COR-L47 (cell line): ENCODE data around the gene ABCA13.

Experiments
- DNase-seq: peaks from one replicate; lab custom pipeline; 2025; lab: John Stamatoyannopoulos, UW

The ABCA13 gene

GRCh38 chr7:48522692-48523091 lies 351.4 kb downstream of the ABCA13 start:
- DNase-seq = no peak

DNA sequence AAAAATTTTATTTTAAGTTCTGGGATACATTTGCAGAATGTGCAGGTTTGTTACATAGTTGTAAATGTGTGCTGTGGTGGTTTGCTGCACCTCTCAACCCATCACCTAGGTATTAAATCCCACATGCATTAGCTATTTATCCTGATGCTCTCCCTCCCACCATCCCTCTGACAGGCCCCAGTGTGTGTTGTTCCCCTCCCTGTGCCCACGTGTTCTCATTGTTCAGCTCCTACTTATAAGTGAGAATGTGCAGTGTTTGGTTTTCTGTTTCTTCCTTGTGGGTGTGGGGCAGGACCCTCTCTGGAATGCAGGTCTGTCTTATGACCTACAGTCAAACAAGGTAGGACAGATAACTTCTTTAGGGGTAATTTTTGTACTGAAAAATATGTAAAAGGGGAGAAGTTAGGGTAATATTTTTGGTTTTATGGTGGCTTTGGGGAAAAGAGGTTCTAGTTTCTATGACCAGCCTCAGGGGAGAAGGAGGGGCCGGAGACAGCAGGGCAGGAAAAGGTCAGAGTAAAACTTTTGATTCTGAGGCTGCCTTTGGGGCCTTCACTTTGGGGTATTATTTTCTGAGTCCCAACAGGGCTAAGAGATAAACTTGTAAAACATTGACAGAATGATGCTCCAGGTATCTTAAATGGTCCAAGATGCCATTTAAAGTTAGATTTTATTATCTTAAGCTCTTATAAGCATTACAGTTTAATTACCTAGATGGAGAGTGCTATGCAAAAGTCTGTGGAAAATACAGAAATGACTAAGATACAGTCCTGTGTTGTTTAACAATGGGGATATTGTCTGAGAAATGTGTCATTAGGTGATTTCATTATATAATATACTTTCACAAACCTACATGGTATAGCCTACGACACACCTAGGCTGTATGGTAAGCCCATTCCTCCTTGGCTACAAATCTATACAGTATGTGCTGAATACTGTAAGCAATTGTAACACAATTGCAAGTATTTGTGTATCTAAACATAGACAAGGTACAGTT lies 354.8 kb downstream of the ABCA13 start:
- DNase-seq = no peak

- no peak for DNase-seq
These were observed 357.4 kb downstream of the ABCA13 start for GRCh38 chr7:48528646-48529045.

DNA sequence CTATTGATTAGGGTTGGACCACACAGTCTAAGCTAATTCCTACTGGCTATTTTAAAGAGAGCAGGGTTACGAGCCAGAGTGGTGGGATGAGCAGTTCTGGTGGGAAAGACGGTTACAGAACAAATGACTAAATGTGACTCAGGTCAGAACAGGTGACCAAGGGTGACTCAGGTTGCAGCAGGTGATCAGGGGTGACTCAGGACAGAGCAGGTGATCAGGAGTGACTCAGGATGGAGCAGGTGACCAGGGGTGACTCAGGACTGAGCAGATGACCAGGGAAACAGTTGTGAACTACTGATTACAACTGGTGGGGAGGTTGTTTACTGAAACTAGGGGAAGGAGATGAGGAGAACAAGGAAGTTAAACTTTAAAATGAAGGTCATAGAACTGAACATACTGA lies 366.3 kb downstream of the ABCA13 start:
- no peak for DNase-seq

- no peak for DNase-seq
These were observed 369.5 kb downstream of the ABCA13 start for GRCh38 chr7:48540746-48541145.

DNA sequence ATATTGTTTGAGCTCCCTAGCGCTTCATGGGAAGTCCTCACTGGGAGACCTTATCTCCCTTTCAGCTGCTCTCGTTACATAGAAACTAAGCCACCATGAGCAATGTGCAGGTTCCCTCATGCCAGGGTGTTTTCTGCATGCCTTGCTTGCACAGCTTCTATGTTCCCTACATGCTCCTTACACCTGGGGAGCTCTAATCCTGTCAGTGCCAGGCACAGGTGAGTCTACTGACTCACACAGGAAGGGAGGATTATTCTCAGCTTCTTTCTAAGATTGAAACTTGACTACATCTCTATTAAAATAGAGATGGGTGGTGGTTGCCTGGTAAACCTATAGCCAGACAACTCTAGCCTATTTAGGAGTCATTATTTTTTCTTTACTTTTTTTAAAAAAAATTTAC lies 377.4 kb downstream of the ABCA13 start:
- DNase-seq = no peak

GRCh38 chr7:48551652-48552051 lies 380.4 kb downstream of the ABCA13 start:
- no peak for DNase-seq

DNA sequence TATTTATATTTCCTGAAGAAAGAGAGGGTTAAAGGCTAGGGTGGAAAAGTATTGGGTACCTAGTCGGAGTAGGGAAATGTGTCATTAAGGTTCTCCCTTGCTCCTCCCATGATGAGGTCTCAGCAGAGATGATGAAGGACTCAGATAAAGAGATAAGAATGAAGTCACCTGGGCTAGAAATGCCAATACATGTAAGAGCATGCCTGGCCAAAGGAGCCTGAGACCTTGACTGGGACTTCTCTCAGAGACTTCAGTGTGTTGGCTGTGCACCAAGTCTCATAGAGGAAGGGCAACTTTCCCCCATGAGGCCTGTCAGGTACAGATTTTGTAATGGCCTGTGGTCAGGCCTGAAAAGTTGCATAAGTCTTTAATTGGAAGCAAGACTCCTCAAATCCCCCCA lies 392.1 kb downstream of the ABCA13 start:
- no peak for DNase-seq

- no peak for DNase-seq
These were observed 404.3 kb downstream of the ABCA13 start for GRCh38 chr7:48575516-48575915.

DNA sequence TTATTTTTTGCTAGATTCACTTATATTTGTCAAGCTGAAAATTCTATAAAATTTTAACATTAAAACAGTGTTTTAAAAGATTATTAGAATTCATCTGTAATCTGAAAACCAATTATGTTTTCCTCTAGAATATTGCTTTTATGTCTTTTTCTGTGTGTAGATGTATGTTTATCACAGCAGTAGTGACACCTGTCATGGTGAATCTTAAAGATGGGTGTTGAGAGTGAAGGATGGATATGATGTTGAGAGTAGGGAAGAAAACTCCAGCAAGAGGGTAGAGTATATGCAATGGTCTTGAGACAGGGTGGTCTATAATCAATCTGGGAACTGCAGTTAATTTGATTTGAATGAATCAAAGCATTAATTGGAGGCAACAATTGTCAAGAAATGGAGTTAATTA lies 416.2 kb downstream of the ABCA13 start:
- no peak for DNase-seq

- DNase-seq = no peak
These were observed 423.1 kb downstream of the ABCA13 start for GRCh38 chr7:48594349-48594748.

- no peak for DNase-seq
These were observed 424.5 kb downstream of the ABCA13 start for GRCh38 chr7:48595756-48596155.

DNA sequence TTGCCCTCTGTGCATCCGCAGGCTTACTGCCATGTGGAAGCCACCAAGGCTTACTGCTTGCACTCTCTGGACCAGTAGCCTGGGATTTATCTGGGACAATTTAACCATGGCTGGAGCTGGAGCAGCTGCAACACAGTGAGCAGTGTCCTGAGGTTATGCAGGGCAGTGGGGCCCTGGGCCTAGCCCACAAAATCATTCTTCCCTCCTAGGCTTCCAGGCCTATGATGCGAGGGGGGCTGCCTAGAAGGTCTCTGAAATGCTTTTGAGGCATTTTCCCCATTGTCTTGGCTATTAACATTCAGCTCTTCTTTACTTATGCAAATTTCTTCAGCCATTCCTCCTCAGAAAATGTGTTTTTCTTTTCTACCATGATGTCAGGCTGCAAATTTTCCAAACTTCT lies 439.4 kb downstream of the ABCA13 start:
- no peak for DNase-seq

- DNase-seq = no peak
These were observed 440.7 kb downstream of the ABCA13 start for GRCh38 chr7:48611993-48612392.

DNA sequence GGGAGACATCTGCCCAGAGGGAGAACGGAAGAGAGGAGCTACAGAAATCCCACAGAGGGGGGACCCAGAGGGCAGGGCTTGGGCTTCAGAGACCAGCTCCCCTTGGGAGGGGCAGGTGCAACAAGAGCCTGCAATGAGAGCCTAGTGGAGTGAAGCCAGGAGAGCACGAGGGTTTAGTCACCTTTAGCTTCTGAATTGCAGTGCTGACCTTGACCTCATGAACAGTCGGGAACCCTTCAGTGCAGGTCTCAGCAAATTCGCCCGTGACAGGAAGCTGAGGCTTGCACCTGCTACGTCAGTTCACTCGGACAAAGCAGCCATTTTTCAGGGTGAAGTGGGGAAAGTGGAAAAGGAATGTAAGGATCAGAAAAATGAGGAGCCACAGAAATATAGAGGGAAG lies 446.2 kb downstream of the ABCA13 start:
- no peak for DNase-seq

DNA sequence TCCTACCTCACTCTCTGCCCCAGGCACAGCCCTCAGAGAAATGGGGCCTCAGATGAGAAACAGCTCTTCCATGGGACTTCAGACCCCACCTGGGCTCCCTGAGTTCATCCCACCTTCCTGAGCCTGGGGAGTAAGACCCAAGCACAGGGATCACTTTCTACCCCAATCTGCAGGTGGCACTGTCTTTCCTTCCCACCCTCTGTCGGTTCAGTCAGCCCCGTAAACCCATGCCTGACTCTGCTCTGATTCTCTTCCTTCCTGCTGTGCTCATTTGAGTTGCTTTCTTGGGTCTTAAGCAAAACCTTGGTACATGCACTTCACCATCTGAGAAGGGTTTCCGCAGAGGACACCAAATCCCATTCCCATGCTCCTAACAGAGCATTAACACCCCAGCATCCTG lies 446.7 kb downstream of the ABCA13 start:
- DNase-seq = no peak

DNA sequence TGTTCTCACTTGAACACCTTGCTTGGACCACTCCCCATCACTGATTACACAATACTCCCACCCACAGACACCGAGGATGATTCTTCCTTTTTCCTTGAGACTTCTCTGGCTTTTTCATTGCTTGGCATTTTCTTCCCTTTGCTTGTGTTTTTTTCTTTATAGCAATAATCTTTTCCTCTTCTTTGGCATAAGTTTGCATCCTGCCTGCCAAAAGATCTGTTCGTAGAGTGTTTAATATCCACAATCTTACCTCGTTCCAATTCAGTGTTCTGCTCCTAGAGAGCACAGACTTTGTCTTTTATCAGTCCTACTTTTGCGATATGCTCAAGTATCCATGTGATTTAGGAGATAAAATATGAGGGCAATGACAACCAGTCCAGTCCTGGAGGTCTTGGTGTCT lies 449.8 kb downstream of the ABCA13 start:
- DNase-seq = no peak

DNA sequence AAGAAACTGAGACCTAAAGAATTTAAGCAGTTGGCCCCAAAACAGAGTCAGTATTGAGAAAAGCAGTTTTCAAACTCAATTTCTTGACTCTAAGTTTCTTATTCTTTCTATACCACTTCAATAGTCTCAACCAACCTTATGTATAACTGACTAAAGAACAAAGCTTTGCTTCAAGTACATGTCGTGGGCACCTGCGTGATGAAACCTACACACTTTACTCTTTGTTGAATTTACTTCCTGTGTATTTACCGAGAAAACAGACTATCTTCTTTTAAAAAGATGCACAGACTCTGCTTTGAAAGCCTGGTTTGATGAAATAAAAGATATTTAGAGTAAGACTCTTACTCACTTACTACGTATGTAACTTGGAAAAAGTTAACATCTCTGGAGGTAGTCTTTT lies 455.9 kb downstream of the ABCA13 start:
- no peak for DNase-seq

DNA sequence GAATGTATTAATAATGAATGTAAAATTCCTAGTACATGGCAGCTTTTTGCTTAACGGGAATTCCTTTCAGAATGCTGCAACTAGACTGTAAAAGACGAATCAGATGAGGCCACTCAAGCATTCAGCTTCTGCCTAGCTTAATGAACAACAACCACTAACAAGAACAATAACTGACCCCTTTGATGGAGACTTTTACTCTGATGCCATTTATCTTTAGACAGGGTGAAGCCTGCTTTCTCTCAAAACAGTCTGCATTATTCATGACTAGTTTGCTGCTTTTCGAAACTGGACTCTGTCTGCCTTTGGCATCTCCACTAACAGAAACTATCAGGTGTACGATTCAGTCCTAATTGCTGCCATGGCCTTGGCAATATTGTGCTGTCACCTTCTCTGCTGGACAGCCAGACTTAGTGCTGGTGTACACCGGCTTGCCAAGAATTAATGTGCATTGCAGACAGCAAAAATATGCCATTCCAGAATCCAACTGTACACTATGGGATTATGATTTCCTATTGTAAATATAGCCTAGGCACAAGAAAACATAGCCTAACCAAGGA lies 457.6 kb downstream of the ABCA13 start:
- DNase-seq = no peak

DNA sequence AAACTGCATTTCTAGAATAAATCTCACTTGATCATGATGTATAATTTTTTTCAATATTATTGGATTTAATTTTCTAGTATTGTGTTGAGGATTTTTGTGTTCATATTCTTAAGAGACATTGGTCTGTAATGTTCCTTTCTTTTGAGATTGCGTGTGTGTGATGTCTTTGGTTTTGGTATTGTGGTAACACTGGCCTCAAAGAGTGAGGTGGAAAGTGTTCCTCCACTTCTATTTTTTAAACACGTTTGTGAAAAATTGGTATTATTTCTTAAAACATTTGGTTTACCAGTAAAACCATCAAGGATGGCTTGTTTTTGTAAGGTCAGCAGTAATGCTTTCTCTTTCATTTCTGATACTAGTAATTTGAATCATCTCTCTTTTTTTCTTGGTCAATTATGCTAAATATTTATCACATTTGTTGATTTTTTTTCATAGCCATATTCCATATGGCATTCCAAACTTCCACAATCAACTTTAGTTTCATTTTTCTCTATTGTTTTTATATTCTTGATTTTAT lies 462.9 kb downstream of the ABCA13 start:
- no peak for DNase-seq

GRCh38 chr7:48635796-48636195 lies 464.5 kb downstream of the ABCA13 start:
- DNase-seq = no peak

- no peak for DNase-seq
These were observed 465.2 kb downstream of the ABCA13 start for GRCh38 chr7:48636391-48637015.

GRCh38 chr7:48637382-48637781 lies 466.1 kb downstream of the ABCA13 start:
- peak; percentile 85 for DNase-seq
